ENCODE results near the gene DEPDC5.

DNA sequence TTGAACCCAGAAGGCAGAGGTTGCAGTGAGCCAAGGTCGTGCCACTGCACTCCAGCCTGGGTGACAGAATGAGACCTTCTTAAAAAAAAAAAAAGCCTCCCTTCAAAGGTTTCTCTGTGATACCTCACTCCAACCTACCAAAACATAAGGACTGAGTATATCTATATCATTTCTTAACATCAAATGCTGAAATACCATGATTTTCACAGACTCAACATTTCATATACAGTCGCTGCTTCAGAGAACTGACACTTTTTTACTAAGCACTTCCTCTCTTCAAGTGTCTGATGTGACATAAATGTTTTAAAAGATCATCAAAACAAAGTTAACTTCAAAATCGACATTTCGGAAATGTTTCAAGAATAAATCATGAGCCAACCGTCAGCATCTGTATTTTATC lies 15.9 kb upstream of the DEPDC5 start:
- TF ChIP-seq CTCF (IDR thresholded peaks at IDR 0.05) (no peak), POLR2AphosphoS5 (IDR thresholded peaks at IDR 0.05) (no peak), POLR2A (IDR thresholded peaks at IDR 0.05) (no peak), EP300 (IDR thresholded peaks at IDR 0.05) (no peak)

All from sigmoid colon (tissue), 4 donors.